HG03354 (cell line): ENCODE data around the gene MROH9.

Experiments used
- ATAC-seq: cut with Tn5 transposase; IDR thresholded peaks from one replicate; pipeline ENCODE4 v1.9.1; 2021; ENCODE audit warnings: mild to moderate bottlenecking; ENCODE audit not compliant: unreplicated experiment, poor library complexity, severe bottlenecking

The MROH9 gene

DNA sequence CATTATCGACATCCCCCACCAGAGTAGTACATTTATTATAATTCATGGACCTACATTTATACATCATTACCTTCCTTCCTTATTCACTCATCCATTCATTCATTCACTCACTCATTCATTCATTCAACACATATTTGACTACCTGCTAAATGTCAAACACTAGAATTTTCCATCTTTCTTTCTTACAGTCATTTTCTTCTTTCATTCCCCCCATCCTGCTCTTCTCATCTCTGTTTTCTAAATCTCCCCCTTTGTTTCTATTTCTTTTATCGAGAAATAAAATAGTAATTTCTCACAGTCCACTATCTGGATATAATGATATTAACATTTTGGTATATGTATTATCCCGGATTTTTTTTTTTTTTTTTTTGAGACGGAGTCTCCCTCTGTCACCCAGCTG, 127.6 kb downstream of the MROH9 start:
- no peak for ATAC-seq

DNA sequence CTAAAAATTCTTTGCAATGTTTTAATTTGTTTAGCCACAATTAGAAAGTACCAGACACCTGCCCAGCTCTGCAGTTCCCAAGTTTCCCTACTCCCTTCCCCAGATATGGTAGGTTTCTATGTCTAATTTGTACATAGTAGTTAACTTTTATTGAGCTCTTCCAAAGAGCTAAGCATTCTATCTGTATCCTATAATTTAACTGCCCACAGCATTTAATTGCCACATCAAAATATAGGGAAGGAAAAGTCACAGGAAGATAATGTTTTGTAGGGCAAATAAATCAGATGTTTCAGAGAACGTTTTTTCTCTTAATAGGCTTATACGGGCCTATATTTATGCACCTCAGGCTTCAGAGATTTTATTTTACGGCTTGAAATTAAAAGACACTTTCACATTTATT, 139.7 kb downstream of the MROH9 start:
- no peak for ATAC-seq

DNA sequence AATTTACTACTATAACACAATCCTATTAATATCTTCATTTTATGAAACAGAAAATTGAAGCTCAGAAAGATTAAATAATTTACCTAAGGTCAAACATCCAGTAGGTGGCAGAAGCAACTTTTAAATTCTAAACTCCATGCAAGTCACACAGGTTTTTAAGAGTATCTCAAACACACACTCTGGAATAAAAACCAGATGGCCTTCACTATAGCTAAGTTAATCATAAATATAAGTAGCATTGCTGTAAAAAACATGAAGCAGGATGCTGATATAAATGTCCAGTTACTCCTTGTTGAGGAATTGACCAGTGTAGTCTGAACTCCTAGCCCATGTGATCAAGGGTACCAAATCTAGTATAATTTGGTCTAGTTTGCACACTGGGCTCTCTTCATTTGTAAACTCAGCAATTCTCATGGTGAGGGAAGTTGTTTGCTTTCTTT, 146.0 kb downstream of the MROH9 start:
- ATAC-seq, result no peak

DNA sequence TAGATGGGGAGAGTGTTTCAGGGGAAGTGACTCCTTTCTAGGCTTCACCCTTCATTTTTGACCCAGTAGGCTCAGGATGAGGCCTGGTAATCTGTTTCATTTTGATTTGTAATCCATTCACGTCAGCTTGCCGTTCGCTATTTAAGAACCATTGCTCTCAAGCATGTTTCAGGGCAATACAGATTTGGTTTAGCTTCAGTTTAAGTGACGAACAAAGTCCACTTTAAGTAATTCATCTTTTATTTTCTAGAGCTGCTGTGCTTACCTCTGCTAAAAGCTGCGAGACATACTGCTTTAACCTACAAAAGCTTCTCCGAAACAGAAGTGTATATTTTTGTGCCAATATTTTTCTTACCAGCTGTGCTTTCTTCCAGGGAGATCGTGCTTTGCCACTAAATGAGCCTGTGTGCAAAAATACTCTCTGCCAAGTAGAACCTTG, 146.4 kb downstream of the MROH9 start:
- ATAC-seq, result no peak

DNA sequence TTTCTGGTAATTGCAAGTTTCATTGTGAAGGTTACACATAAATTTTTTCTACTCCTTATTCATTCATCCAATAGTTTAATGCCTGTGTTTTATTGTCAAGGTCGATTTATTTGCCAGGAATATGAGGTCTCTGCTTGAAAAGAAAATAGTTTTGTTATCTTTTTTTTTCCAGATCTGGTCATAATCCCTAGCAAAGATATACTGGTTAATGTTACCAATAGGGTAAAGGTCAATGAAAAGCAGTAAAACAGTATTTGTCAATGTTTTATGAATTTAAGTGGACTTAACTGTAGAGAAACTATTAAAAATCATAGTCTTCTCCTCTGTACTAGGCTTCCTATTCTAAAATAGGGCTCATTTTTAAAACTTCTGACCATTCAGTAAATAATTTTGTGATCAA, 147.3 kb downstream of the MROH9 start:
- no peak for ATAC-seq

DNA sequence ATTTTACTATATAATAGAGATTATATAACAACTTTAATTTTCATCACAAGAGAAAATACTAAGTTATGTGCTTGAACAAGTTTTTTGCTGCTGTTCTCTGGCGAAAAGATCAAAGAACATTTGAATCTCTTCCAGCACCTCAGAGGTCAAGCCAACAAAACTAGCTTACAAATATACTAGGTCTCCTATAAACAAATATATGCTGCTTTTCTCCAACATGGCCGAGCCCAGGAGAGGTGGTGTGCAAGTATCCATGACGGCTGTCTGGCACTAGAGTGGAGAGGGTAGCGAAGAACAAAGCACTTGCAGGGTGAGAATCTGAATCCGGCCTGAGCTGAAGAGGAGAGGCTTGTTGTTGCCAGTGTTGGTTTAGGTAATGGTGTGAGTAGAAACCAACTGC, 147.9 kb downstream of the MROH9 start:
- no peak for ATAC-seq

DNA sequence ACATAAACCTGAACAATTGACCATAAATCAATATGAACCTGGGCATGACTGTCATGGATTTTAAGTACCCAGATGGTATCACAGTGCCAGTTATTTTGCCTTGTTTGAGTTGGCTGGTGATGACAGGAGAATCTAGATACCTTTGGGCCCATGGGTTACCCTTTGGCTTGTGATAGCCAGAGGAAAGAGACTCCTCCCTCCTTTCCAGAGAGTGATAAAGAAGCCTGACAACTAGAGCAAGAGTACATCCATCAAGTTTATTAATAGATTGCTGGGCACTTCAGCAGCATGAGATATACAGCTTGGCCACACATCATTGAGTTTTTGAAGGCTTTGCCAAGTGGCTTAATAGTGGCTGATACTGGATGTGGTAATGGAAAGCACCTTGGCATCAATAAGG, 148.8 kb downstream of the MROH9 start:
- ATAC-seq, result no peak

DNA sequence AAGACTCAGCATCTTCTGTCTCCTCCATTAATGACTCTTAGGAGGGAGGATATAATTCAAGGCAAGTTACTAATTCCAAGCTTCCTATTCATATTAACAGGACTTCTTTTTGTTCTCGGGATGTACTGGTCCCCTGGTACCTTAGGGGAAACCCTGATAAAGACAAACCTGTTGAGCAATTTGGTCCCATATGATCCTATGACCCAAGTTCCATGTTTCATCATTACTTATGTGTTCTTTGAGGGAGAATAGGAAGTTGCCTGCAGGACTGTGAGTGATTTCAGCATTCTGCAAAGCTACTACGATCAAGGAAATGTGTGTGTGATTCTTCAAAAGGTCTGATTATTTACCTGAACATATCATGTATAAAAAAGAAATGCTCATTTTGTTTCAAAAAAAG, 149.5 kb downstream of the MROH9 start:
- ATAC-seq, result no peak

DNA sequence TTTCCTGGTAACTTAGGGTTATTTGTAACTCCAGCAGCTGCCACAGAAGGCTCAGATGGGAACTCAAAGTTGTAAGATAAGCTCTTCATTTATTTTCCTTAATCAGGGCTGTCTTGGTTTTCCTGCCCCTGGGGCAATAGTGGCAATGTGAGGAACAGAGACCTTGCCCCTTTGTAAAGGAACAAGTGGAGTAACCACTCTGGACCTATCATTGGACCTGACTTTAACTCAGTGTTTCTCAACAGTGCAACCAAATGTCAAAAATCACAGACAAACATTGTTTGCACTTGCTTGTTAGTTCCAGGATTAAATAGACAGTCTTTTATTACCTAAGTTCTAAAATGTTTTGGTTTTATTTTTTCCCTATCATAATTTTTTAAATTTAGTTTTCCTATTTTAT, 152.6 kb downstream of the MROH9 start:
- no peak for ATAC-seq

DNA sequence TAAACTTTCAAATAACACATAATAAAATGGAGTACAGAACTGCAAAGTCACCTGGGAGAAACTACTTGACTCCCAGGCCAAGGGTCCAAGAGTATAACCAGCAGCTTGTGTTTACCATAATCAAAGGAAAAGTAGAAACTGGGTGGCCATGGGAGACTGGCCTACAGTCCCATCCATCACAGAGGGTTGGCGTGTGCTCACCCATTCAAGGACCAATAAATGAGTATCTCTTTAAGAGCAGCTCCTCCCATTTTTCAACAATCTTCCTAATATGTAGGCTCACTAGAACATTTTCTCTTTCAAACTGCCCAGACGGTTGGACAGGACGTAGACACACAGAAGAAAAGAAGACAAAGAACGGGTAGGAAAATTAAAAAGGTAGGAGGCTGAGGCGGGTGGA, 155.3 kb downstream of the MROH9 start, which contains the start of gene FMO3:
FMO3 (plus strand) TSS at position 302 of the 400 bp plus-strand sequence. CDS start 1,754 bp downstream, outside the sequence.
- no peak for ATAC-seq

DNA sequence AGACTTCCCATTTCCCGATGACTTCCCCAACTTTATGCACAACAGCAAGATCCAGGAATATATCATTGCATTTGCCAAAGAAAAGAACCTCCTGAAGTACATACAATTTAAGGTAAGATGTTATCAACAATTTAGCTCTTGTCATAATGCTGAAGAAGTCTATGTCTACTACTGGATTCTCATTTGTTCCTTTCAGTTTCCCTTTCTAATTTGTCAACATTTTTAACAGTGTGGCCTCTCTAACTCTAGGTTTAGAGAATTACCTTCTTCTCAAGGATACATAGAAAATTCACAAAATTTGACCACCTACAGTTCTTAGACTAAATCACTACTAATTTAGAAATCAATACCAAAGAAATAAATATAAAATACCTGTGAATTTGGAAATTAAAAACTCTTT, 168.5 kb downstream of the MROH9 start:
- no peak for ATAC-seq

DNA sequence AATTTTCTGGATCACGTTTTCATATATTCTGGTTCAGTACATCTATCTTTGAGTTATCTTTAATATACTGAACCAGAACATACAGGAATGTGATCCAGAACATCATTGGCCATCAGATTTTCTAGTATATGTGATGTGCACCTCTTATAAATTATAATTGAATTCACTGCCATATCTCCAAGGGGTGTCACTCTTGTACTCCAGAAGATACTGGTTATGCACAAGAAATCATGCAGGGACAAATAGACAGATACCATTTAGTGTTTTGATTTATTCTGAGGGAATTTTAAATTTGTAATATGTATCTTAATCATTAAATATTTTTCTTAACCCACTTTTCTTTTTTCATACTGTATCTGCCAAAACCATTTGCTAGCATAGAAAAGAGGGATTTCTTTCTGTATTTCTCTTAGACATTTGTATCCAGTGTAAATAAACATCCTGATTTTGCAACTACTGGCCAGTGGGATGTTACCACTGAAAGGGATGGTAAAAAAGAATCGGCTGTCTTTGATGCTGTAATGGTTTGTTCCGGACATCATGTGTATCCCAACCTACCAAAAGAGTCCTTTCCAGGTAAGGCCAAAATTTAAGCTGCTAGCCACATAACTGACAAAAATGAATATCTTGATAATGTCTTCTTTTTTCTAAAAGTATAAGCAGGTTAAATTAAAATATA, 172.1 kb downstream of the MROH9 start:
- ATAC-seq, result no peak

DNA sequence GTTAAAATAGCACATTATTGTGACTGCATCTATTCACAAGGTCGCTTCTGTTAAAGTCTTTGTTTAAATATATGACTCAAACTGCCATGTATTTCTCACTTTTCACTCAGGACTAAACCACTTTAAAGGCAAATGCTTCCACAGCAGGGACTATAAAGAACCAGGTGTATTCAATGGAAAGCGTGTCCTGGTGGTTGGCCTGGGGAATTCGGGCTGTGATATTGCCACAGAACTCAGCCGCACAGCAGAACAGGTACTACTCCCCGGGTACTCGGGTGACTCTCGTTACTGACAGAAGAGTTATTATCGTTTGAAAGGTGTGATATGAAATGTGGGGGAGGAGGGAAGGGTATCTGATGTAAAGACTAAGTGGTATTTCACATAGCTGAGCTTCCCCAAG, 172.6 kb downstream of the MROH9 start:
- no peak for ATAC-seq

DNA sequence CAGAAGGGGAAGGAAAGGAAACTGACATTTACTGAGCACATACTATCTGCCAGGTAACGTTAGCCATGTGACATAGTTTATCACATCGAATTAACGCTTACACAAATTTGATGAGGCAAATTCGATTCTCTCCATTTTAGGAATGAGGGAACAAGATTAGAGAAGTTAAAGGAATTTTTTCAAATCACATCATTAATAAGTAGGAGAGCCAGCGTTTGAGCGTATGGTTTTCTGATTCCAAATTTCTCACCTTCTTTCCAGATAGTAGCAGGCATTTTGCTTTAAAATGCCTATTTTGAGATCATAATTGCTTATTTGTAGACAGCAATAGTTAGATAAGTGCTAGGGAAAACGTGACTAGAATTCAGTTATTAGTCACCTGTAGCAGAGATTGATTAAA, 174.6 kb downstream of the MROH9 start:
- ATAC-seq, result no peak

DNA sequence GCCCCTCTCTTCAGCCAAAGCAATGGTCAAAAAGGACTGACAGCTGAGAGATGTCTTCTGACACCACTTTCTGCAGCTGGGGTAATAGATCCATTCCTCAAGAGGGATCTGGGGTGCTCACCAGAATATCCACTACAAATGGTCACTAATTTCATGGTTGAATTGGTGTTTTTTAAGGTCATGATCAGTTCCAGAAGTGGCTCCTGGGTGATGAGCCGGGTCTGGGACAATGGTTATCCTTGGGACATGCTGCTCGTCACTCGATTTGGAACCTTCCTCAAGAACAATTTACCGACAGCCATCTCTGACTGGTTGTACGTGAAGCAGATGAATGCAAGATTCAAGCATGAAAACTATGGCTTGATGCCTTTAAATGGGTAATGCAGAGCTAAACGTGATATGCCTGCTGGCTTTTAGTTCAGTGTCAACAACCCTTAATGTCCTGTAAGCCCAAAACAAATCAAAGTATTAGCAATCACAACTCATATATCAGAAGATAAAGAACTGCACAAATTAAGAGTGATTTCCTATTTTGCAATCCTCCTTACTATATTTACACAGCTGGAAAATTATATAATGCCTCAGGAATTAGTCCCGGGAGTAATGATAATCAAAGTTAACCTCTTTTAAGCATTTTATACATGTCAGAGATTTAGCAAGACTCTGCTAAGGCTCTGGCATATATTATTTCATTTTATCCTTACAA, 175.4 kb downstream of the MROH9 start:
- no peak for ATAC-seq

DNA sequence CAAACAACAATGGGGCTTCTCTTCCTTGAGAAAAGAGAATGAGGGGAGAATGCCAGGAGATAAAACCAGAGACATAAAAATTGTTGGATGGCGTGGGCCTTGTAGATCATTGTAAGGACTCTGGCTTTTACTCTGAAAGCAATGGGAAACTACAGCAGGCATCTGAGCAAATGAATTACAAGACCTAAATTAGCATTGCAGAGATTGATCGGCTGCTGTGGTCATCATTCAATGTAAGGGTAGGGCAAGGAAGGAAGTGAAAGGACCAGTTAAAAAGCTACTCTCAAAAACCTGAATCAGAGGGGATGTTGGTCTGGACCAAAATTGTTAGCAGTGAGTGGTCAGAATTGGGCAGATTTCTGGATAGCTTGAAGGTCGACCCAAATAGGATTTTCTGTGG, 176.8 kb downstream of the MROH9 start:
- no peak for ATAC-seq

DNA sequence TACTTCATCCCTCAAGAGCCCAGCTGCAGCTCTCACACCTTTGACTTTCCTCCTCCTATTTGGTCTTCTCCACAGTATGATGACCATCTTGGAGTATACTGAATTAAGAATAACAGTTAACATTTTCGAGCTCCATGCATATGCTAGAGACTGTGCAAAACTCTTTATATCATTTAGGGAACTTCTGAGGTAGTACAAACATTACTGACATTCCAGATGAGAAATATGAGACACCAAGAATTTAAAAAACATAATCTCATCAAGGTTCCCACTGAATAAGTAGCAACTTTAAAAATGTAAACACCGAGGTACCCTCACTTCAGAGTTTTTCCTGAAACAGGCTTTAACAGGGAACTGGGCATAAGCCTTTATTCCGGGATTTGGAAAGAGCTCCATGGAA, 178.0 kb downstream of the MROH9 start:
- ATAC-seq, result no peak
